Activated T-cell treated with anti-CD3 and anti-CD28 coated beads, Interleukin-2, amount 50 U/mL, for 1 hour (primary cell): Measurements from ENCODE around the gene PLCB3.
A peak's percentile ranks its signal among the peaks of the same experiment; 100 is the strongest.

Experiments used
- DNase-seq: peaks from one replicate; pipeline ENCODE4 v3.0.0-alpha.2; 2020

Gene PLCB3

DNA sequence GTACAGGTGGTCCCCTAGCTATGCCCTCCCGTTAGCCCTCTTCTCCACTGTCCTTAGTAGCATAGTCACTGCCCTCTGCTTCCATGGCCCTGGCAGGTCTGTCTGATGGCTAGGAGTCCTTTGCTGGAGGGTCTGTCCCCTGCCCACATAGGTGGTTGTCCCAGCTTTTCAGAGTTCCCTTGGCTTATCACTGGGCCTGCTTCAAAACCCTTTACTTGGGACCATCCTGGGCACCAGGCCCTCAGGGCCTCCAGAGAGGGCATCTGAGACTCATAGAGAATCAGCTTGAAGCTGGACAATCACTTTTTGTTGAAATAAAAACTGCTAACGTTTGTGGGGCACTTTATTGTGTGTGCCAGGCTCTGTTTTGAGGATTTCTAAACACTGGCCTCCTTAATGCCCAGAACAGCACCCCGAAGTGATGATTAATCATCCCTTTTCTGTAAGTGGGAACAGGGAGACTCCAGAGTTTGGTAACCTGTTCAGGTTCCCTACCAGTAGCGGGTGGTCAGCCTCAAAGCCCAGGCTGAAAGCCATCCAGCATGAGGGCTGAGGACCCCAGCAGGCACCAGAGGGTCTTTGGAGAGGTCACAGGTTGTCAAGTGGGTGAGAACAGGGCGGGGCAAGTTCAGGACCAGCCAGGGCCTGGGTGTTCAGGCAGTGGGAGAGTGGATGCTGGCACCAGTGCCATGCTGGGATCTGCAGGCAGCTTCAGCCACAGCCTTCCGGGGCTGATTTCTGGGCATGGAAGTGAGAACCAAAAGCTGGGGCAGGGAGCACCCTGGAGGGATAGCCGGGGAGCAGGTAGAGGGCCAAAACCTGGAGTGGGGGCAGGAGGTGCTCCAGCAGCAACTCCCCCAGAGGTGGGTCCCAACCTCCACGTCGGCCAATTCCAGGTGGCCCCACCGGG, 39.3 kb downstream of the PLCB3 start:
- no peak for DNase-seq

DNA sequence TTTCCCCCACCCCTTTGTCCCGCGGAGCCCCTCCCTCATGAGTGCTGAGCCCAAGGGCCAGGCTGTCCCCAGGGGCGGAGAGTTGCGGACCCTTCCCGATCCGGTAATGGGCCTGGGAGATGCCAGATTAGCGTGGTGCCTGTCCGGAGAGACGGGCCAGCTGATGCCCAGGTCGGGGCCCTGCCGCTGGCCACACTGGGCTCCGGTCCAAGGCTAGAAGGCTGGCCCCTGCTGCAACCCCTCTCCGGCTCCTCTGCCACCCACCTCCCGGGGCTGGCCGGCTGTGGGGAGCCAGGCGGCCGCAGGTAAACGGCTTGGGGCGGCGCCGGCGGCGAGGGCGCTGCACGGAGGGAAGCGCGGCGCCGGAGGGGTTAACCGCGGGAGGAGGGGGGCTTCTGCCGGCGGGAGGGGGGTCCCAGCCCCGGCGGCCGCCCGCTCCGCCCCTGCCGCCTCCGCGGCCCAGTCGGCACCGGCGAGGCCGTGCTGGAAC, 40.0 kb downstream of the PLCB3 start, which contains the start of gene KCNK4:
Gene KCNK4, plus strand, starts transcription at position 41 of the 490 bp plus-strand sequence. CDS start 1,717 bp downstream, outside the sequence.
- DNase-seq = no peak

DNA sequence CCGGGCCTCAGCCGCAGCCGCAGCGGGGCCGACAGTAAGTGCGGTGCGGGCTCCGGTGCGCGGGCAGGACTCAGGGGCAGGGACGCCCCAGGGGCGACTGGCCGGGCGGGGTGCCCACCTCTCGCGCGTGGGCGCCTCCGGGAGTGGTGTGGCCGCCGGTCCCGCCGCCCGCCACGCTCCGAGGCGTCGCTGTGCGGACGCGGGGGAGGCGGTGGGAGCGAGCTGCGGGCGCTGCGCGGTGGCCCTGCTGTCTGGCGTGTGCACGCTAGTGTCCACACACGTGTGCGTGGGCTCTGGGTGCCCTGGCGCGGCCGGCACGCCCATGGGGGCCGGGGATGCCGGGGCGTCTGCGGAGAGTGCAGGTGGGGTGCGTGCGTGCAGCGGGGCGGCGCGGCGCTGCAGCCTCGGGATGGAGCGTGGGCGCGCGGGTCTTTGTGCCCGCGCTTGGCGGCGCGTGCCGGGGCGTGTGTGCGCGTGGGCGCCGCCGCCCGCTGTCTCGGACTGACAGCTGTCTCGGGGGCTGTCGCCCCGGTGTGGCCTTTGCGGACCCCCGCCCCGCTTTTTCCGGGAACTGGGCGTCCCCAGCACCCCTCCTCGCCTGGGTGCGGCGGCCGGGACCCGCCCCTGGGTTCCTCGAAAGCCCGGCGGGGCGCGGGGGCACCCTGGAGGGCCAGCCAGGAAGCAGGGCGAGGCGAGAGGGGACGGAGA, 40.6 kb downstream of the PLCB3 start:
- no peak for DNase-seq

DNA sequence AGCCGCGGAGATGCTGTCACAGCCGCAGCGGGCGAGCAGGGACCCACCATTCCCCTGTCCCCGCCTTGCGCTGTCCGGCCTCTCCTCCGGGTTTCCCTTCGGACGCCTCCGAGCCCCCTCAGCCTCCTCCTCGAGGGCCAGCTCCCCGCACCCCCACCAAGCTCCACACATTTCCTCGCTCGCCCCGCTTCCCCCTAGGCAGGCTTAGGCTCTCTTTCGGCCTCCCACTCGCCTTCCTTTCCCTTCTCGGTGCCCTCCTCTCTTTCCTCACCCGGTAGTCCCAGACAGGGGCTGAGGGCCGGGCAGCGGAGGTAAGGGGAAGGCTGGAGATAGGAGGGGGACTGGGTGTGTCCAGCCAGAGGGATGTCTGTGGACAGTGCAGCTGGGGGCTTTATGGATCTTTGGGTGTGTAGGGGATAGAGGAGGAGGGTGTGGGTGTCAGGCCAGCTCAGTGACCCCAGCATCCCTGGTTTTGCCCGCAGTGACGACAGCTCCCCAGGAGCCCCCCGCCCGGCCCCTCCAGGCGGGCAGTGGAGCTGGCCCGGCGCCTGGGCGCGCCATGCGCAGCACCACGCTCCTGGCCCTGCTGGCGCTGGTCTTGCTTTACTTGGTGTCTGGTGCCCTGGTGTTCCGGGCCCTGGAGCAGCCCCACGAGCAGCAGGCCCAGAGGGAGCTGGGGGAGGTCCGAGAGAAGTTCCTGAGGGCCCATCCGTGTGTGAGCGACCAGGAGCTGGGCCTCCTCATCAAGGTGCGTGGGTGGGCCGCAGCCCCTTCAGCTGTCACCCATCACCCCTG, 41.3 kb downstream of the PLCB3 start:
- DNase-seq = no peak

DNA sequence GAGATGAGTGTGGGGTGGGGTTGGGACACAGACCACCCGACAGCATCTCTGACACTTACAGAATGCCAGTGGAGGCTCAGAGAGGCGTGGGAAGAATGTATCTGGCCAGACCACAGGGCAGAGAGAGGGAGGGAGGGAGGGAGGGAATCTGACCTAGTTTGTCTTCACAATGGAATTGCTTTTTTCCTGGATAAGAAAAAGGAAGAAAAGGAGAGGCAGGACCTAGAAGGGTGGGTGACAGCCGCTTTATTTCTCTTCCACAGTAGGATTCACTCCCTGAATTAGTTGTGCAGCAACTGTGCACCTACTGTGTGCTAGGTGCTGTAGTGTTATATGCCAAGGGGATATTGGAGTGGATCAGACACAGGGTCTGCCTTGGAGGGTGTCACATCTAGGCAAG, 43.4 kb downstream of the PLCB3 start:
- no peak for DNase-seq

DNA sequence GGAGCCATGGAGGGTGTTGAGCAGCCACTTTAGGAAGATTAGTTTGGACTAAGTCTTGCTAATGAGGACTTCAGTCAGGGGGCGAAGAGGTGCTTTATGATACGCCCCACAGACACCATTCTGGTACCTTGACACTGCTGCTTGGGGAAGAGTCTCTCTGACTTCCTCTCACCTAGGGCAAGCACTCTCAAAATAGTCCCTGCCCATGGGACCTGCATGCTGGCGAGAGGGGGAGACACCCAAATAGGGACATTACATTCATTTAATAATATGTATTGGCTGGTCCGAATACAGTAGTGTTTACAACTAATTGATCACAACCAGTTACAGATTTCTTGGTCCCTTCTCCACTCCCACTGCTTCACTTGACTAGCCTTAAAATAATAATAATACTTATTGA, 44.4 kb downstream of the PLCB3 start:
- DNase-seq = no peak

DNA sequence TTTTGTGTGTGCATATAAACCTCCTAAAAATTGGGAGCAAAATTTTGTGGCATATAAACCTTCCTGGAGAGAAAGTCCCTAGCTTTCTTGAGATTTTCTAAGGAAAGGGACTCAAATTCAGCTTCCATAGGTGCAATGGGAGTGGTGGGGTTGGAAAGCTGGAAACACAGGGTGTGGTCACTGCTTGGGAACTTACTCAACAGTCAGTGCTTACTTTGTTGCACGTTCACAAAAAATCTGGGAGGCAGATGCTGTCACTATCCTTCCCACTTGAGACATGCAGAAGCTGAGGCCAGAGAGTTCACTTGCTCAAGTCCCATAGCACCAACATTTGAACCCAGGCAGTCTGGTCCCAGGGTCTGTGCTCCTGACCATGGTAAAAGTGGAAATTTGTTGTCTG, 44.9 kb downstream of the PLCB3 start:
- no peak for DNase-seq

DNA sequence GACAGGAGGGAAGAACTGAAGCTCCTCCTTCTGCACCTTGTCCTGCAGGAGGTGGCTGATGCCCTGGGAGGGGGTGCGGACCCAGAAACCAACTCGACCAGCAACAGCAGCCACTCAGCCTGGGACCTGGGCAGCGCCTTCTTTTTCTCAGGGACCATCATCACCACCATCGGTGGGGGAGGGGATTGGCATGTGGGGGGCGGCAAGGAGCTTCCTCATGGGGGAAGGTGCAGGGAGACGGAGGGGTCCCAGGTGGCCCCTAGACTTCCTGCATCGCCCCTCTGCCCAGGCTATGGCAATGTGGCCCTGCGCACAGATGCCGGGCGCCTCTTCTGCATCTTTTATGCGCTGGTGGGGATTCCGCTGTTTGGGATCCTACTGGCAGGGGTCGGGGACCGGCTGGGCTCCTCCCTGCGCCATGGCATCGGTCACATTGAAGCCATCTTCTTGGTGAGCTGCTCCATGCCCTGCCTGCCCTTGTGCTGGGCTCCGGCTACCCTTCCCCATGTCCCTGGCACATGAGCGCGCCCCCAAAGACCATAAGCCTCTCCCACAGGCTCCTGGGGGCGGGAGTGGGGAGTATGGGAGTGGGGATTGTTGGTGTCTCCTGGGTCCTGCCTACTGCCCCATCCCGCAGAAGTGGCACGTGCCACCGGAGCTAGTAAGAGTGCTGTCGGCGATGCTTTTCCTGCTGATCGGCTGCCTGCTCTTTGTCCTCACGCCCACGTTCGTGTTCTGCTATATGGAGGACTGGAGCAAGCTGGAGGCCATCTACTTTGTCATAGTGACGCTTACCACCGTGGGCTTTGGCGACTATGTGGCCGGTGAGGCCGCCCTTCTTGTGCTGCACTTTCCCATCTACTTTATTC, 45.7 kb downstream of the PLCB3 start:
- no peak for DNase-seq

DNA sequence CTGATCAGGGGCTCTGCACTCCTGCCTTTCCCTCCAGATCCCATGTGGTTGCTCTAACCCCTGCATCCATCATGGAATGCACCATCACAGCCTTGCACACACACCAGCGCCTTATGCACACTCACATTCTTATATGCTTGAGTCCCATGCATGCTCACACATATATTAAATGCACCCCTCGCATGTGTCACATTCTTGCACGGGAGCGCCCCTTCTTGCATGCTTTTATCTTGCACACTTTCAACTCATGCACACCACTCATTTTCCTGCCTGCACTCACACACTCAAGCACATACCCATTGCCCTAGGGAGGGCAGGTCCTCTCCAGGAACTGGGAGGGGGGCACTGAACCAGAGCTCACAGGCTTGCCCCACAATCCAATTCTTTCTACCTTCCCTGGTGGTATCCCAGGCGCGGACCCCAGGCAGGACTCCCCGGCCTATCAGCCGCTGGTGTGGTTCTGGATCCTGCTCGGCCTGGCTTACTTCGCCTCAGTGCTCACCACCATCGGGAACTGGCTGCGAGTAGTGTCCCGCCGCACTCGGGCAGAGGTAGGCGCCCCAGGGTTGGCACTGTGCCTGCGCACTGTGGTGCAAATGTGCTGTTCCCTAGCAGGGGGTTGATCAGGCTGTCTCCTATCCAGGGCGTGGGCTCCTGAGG, 46.5 kb downstream of the PLCB3 start:
- no peak for DNase-seq

DNA sequence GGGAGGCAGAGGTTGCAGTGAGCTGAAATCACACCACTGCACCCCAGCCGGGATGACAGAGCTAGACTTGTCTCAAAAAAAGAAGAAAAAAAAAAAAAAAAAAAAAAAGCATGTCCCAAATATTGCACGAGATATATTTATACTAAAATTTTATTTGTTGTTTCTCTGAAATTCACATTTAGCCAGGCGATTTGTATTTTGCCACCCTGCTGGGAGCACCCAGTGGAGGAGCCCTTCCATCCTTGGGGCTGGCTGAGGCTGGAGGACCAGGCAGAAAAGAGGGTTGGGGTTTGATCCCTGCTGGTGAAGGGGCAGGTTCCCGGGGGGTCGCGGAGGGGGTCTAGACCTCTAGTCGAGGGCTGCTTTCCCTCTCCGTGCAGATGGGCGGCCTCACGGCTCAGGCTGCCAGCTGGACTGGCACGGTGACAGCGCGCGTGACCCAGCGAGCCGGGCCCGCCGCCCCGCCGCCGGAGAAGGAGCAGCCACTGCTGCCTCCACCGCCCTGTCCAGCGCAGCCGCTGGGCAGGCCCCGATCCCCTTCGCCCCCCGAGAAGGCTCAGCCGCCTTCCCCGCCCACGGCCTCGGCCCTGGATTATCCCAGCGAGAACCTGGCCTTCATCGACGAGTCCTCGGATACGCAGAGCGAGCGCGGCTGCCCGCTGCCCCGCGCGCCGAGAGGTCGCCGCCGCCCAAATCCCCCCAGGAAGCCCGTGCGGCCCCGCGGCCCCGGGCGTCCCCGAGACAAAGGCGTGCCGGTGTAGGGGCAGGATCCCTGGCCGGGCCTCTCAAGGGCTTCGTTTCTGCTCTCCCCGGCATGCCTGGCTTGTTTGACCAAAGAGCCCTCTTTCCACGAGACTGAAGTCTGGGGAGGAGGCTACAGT, 47.9 kb downstream of the PLCB3 start:
- no peak for DNase-seq

DNA sequence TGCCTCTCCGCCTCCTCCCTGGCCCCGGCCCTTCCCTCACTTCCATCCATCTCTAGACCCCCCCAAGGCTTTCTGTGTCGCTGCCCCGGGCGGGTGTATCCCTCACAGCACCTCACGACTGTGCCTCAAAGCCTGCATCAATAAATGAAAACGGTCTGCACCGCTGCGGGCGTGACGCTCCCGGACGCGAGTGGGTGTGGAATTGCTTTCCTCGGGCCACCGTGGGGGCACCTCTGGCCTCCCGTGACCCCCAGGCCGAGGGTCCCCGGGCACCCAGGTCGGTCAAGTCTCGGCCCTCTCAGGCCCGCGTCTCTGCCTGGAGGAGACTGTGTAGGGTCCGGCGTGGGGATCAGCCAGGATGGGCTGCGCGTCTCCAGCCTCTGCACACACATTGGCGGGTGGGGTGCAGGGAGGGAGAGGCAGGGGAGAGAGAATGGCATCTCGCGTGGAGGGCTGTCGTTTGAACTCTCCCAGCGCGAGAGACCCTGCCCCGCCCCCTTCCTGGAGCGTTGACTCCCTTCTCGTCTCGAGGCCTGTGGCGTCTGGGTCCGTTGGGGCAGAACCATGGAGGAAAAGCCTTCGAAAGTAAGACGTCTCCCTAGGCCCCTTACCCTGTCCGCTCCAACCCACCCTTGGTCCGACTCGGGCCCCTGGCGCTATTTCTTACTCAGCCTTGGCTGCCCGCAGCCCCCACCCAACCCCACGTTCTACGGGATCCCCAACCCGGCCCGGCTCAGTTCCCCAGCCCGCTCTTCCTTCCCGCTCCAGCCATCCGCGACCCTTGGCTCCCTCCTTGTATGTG, 48.7 kb downstream of the PLCB3 start, which contains the start of gene CATSPERZ:
Gene CATSPERZ, plus strand, starts transcription at position 512 of the 802 bp plus-strand sequence. Its CDS starts 53 bp downstream, at position 565.
- peak; percentile 44 for DNase-seq

DNA sequence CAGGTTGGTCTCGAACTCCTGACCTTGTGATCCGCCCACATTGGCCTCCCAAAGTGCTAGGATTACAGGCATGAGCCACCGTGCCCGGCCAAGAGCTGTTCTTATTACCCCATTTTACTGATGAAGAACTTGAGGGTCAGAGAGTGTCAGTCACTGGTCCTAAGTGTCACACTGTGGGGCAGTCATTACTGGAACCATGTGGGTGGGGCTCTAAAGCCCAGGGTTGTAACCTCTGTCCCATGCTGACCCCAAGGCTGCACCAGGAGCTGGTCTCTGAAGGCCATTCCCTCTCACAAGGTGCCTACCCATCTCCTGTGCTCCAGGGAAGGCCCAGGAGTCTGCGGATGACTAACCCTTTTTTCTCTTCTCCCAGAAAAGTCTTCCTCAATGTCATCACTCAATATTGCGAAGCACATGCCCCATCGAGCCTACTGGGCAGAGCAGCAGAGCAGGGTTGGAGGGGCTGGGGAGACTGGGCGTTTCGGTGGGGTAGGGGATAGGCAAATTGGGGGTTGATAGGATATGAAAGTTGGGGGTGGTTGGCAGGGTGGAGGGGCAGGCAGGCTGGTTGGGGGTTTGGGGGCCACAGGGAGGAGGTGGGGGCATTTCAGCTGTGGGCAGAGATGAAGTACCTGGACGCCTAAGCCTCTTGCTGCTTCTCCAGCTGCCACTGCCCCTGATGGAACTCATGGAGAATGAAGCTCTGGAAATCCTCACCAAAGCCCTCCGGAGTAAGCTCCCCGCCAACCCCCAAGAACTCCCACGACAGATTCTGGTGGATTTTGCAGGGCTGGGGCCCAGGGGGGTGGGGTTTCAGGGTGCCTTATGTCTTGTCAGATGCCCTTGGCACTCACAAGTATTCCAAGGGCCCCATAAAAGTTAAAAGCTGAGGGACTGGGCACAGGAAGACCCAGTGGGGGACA, 52.0 kb downstream of the PLCB3 start:
- no peak for DNase-seq

DNA sequence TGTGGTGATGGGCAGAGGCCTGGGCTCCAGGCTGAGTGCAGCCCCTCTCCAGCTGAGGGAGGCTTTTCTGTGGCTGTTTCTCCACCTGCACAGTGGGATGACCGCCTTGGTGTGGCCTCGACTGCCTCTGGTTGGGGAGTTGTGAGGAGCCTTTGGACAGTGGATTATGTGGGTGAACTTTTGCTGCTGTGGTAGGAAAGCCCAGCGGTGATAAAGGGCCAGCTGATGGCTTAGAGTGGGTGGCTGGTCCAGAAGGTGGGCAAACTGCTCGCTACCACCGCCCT, 52.6 kb downstream of the PLCB3 start:
- DNase-seq = no peak

DNA sequence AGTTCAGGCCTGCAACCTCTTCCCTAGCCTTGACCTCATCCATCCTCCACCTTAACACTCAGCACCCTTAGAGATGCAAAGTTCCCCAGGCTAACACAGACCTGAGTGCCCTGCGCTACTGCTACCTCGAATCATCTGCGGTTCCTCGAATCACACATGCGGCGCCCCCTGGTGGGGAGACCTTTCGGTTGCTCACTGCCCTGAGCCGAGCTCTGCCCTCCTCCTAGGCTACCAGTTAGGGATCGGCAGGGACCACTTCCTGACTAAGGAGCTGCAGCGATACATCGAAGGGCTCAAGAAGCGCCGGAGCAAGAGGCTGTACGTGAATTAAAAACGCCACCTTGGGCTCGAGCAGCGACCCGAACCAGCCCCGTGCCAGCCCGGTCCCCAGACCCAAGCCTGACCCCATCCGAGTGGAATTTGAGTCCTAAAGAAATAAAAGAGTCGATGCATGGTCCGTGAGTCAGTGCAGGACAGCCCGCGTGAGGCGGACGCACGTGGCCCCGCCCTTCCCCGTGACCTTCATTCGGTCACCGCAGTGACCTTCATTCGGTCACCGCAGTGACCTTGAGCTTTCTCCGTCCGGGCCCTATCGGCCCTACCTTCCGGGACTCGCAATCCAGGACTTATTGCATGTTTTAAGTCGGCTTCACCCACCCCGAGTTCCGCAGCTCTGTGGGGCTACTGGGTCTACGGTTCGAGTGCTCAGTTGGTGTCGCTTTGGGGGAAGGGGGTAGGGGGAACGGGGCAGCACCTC, 53.2 kb downstream of the PLCB3 start:
- peak; percentile 93 for DNase-seq

DNA sequence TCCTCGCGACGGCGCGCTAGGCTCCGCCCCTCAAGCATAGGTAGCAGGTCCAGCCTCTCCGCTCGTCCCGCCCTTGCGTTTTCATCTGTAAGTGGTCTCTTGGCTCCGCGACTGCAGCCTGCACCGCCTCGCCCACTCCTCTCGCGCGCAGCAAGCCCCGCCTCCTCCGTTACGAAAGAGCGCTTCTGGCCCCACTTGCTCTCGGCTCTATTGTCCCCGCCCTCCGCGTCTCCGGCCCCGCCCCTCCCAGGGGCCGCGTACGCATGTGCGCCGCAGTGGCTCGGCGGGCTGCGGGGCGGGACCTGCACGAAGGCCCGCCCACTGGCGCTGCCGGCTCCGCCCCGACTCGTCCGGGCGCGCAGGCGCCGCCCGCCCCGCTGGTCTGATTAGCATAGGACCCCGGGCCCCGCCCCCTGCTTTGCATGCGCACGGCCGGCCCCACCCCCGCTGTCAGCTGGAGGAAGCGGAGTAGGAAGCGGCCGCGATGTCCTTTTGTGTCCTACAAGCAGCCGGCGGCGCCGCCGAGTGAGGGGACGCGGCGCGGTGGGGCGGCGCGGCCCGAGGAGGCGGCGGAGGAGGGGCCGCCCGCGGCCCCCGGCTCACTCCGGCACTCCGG, 53.9 kb downstream of the PLCB3 start, which contains the start of gene ESRRA:
Gene ESRRA, plus strand, starts transcription at position 450 of the 616 bp plus-strand sequence. CDS start 1,656 bp downstream, outside the sequence.
- peak; percentile 100 for DNase-seq

DNA sequence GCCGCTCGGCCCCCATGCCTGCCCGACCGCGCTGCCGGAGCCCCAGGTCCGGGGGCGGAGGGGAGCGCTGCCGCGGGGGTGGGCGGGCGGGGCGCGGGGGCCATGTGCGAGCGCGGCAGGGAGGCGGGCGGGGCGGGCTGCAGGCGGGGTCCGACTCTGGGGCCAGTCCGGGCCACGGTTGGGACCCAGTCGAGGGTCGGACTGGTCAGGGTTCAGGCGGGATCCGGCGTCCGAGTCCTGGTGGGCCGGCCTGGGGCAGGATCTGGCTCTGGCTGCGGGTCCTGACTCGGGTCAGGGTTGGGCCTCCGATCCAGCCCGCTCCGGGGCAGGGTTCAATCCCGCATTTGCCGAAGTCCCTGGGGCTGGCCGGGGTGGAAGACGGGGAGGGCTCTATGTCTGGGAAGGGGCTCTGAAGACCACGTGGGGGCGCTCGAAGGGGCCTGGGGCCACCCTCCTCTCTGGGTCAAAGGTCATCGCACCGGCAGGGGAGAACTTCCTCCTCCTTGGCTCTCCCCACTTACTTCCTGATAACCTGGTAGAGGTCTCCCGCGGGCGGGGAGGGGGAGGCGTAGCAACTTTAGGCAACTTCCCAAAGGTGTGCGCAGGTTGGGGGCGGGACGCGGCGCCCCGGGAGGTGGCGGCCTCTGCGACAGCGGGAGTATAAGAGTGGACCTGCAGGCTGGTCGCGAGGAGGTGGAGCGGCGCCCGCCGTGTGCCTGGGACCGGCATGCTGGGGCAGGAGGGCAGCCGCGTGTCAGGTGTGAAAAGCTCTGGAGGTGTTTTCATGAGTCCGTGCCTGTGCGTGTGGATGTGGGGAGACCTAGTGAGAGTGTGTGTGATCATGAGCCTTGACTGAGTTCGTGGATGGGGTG, 54.6 kb downstream of the PLCB3 start:
- DNase-seq = peak; percentile 72
